CD4-positive, CD25-positive, alpha-beta regulatory T cell (primary cell): ENCODE results near the gene PARD6G. TPM values are rescaled to one million over a fixed set of nuclear protein-coding genes. Genes with fewer than 3 reads are reported as not detected.
A peak's percentile ranks its signal among the peaks of the same experiment; 100 is the strongest.

Experiments used
- ATAC-seq, 2 donors: fragments of 150-1000 bp; cut with Tn5 transposase; one replicate each; pipeline ENCODE4 v1.10.0; 2021; ENCODE audit warnings: low read depth in 2 of 2, moderate number of reproducible peaks in 2 of 2, moderate library complexity in 1 of 2
- DNase-seq, 3 donors: peaks; one replicate each; pipeline versions ENCODE4 v3.0.0 to v3.0.0-alpha.2; 2012 to 2022; ENCODE audit warnings: mixed read lengths in 1 of 3
- H3K27ac ChIP-seq: one replicate; pipeline ENCODE4 v1.7.0; 2013; ENCODE audit warnings: mild to moderate bottlenecking, low read length; ENCODE audit not compliant: insufficient read depth, poor library complexity, severe bottlenecking
- H3K27me3 ChIP-seq: one replicate; pipeline ENCODE4 v1.7.0; 2013; ENCODE audit warnings: low read length; ENCODE audit not compliant: control insufficient read depth, insufficient read depth
- H3K36me3 ChIP-seq: one replicate; pipeline ENCODE4 v1.7.0; 2013; ENCODE audit warnings: mild to moderate bottlenecking, low read length, moderate library complexity; ENCODE audit not compliant: control insufficient read depth, insufficient read depth
- H3K4me1 ChIP-seq: 2 replicates; pipeline ENCODE4 v1.7.0; 2013; ENCODE audit warnings: mild to moderate bottlenecking, low read length; ENCODE audit not compliant: insufficient read depth, control insufficient read depth, poor library complexity, severe bottlenecking
- H3K4me3 ChIP-seq: one replicate; pipeline ENCODE4 v1.7.0; 2013; ENCODE audit warnings: low read depth, mild to moderate bottlenecking, low read length, moderate library complexity
- H3K9me3 ChIP-seq, 2 experiments: 1 replicate in 1 of 2; 2 replicates in 1 of 2; pipeline ENCODE4 v1.7.0; 2013; ENCODE audit warnings: low read length in 2 of 2, mild to moderate bottlenecking in 1 of 2, moderate library complexity in 1 of 2; ENCODE audit not compliant: control insufficient read depth in 2 of 2
- H3K27ac Mint-ChIP-seq, 3 donors: one replicate each; pipeline ENCODE4 v1.8.0; 2020 to 2022; ENCODE audit warnings: mild to moderate bottlenecking in 3 of 3, mixed read lengths in 3 of 3, moderate library complexity in 2 of 3
- H3K27me3 Mint-ChIP-seq: one replicate; pipeline ENCODE4 v1.8.0; 2022; ENCODE audit warnings: mild to moderate bottlenecking, mixed read lengths
- H3K36me3 Mint-ChIP-seq: one replicate; pipeline ENCODE4 v1.8.0; 2020; ENCODE audit warnings: mixed read lengths
- H3K4me1 Mint-ChIP-seq, 4 donors: one replicate each; pipeline ENCODE4 v1.8.0; 2020 to 2022; ENCODE audit warnings: mixed read lengths in 4 of 4, mild to moderate bottlenecking in 1 of 4
- H3K4me3 Mint-ChIP-seq, 4 donors: one replicate each; pipeline ENCODE4 v1.8.0; 2020 to 2022; ENCODE audit warnings: mild to moderate bottlenecking in 4 of 4, mixed read lengths in 4 of 4, moderate library complexity in 3 of 4
- H3K9me3 Mint-ChIP-seq, 7 donors: one replicate each; pipeline ENCODE4 v1.8.0; 2020 to 2022; ENCODE audit warnings: mixed read lengths in 7 of 7, mild to moderate bottlenecking in 3 of 7, moderate library complexity in 2 of 7
- polyA plus RNA-seq, 4 donors: library from polyadenylated mRNA; unstranded; fragments of 300-500 nt; fragmentation: Illumina TruSeq; gene quantifications; one replicate each; pipeline ENCODE4 v1.2.3, GENCODE V29; 2021
- total RNA-seq: library from RNA; stranded (reverse); gene quantifications from one replicate; pipeline ENCODE4 v1.2.3, GENCODE V29; 2022

PARD6G gene
- total and polyA plus RNA-seq, 5 donors from 2014 or later, result 0.20 to 0.48 (median 0.39) TPM

DNA sequence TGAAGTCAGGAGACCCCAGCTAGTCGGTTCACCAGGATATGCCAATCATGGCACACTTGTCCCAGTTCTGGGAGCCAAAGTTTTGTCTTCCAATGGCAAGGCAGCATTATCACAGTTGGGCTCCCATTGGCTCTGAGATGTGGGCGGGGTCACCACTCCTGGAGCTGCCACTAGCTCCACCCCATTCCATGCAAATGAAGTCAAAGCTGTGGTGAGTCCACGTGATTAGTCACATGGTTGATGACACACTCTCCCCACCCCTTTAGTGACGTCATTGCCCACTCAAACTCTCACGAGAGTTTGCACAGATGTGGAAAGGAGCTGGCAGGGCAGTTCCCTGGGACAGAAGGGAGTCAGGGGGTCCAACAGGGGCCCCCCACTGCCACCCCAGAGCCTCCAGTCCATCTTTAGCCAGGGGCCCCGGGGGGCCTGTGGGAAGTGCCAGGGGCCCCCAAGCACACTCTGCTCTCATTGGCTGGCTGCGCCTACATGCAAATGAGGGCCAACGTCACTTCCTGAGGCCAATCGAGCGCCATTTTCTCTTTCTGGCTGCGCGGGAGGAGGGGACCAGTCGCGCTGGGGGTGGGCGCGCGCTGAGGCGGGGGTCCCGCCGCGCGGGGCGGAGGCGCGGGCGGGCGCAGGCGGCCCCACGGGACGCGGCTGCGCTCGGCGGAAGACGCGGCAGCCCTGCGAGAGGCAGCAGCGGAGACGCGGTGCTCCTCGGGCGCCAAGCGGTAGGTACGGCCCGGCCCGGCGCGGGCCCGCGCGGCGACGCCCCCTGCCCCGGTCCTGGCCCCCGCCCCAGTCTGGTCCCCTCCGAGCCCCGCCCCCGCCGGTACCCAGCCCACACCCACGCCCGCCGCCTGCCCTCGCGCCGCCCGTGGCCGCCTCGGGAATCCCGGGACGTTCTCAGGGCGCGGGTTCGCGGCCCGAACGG, 138.3 kb downstream of the PARD6G start, which contains the start of gene ADNP2:
TSS of gene ADNP2 (plus strand) at position 524 of the 937 bp plus-strand sequence. CDS start 8,281 bp downstream, outside the sequence.
- Mint-ChIP-seq H3K4me1 (peaks cover 10 to 57% (median 34%) of the 10 kb centered on the region in 4 donors), H3K27ac (peak within 1 kb of the TSS; percentile 80 to 95 (median 91)), H3K4me3 (peak within 1 kb of the TSS; percentile 86 to 94 (median 88)), H3K9me3 (peaks cover 0 to 4% (median 0%) of the 10 kb centered on the region in 7 donors), H3K36me3 (peaks cover 11% of the 10 kb centered on the region), H3K27me3 (peaks cover 8% of the 10 kb centered on the region)
- H3K9me3 ChIP-seq, result peaks cover 0 to 5% of the 10 kb centered on the region in 2 experiments
- peaks cover 20% of the 10 kb centered on the region for H3K4me1 ChIP-seq
- no peaks in the 10 kb centered on the region for H3K27me3 ChIP-seq
- H3K4me3 ChIP-seq, result peak within 1 kb of the TSS; percentile 90
- ATAC-seq (peak; percentile 69 to 76), DNase-seq (peak; percentile 80 to 91 (median 90))
- H3K36me3 ChIP-seq, result no peaks in the 10 kb centered on the region
- H3K27ac ChIP-seq, result peak within 1 kb of the TSS; percentile 95

DNA sequence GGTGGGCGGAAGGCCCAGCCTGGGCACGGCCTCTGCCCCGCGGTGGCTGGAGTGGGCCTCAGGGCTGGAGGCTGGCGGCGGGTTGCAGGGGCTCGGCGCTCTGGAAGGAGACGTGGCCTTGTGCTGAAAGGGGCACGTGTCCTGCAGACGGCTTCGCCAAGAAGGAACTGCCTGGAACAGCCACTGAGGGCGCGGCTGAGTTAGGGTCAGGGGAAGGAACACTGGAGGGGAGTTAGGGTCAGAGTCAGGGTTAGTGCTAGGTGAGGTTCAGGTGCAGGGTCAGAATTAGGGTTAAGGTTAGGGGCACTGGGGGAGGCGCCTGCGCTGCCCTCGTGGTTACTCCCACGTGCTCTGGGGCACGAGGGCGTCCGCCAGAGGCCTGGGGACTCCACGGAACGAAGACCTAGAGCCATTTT, 139.2 kb downstream of the PARD6G start:
- Histone ChIP-seq H3K9me3 (peaks cover 0 to 5% of the 10 kb centered on the region in 2 experiments), H3K4me1 (peaks cover 15% of the 10 kb centered on the region), H3K36me3 (no peaks in the 10 kb centered on the region), H3K27me3 (no peaks in the 10 kb centered on the region), H3K27ac (peak overlapping the region; percentile 95), H3K4me3 (no peak overlapping the region)
- ATAC-seq, result no peak
- peak overlapping the region; percentile 86 to 90 (median 88) for H3K4me3 Mint-ChIP-seq
- DNase-seq, result peak in 2 of 3 donors; percentile 15 to 19
- peaks cover 4 to 50% (median 27%) of the 10 kb centered on the region in 4 donors for H3K4me1 Mint-ChIP-seq
- H3K27me3 Mint-ChIP-seq, result peaks cover 12% of the 10 kb centered on the region
- peaks cover 0 to 4% (median 0%) of the 10 kb centered on the region in 7 donors for H3K9me3 Mint-ChIP-seq
- peak overlapping the region; percentile 80 to 95 (median 91) for H3K27ac Mint-ChIP-seq
- peaks cover 8% of the 10 kb centered on the region for H3K36me3 Mint-ChIP-seq

DNA sequence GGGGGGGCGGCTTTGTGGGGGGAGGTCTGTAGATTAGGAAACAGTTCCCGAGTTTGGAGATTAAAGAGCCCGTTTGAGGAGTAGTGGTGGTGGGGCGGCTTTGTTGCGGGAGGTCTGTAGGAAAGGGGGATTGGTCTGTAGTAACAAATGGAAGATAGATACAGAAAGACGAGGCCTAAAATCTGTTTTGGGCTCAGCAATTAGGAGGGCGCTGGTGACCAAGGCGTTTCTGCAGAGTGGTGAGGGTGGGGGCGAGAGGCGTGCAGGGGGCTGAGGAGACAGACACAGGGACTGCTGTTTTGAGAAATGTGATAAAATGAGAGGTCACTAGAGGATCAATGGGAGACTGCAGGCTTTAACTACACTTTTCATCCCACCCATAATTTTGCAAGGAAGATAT, 139.9 kb downstream of the PARD6G start:
- Histone ChIP-seq H3K4me3 (no peak overlapping the region), H3K27ac (no peak overlapping the region), H3K9me3 (peaks cover 0 to 5% of the 10 kb centered on the region in 2 experiments), H3K4me1 (peaks cover 15% of the 10 kb centered on the region), H3K27me3 (no peaks in the 10 kb centered on the region), H3K36me3 (no peaks in the 10 kb centered on the region)
- DNase-seq (no peak), ATAC-seq (no peak)
- H3K27me3 Mint-ChIP-seq, result peaks cover 13% of the 10 kb centered on the region
- H3K4me1 Mint-ChIP-seq, result peaks cover 4 to 45% (median 22%) of the 10 kb centered on the region in 4 donors
- H3K4me3 Mint-ChIP-seq, result peak overlapping the region; percentile 83 to 90 (median 84)
- peak overlapping the region; percentile 70 to 83 (median 76) for H3K27ac Mint-ChIP-seq
- H3K36me3 Mint-ChIP-seq, result peaks cover 4% of the 10 kb centered on the region
- H3K9me3 Mint-ChIP-seq, result peaks cover 0 to 4% (median 0%) of the 10 kb centered on the region in 7 donors

Other genes with a start within 250 kb of the PARD6G start
- 13.6 TPM for gene RBFA, start 213.1 kb downstream of the PARD6G start, total RNA-seq
- 10 to 100 TPM in 2 of 4 donors, 1 to 10 TPM in 2; 7.5 to 10.4 (median 9.3) TPM for gene RBFA, start 213.1 kb downstream of the PARD6G start, polyA plus RNA-seq
- 43.6 TPM for gene ADNP2, start 138.3 kb downstream of the PARD6G start, total RNA-seq
- gene ADNP2, start 138.3 kb downstream of the PARD6G start, polyA plus RNA-seq, result 1 to 10 TPM; 5.8 to 9.4 (median 8.6) TPM